Limb (tissue), 2 donors: Measurements from ENCODE around the gene GPATCH3.
A peak's percentile ranks its signal among the peaks of the same experiment; 100 is the strongest.
"Not testable (repeated sequence)": the region's sequence is repeated elsewhere in the genome, so short reads cannot be mapped to it uniquely, and the experiment has no call there.

Experiments used
- DNase-seq, 2 donors: peaks; one replicate each; pipeline ENCODE4 v3.0.0-alpha.2; 2016; ENCODE audit errors: extremely low spot score in 2 of 2

GPATCH3 gene

DNA sequence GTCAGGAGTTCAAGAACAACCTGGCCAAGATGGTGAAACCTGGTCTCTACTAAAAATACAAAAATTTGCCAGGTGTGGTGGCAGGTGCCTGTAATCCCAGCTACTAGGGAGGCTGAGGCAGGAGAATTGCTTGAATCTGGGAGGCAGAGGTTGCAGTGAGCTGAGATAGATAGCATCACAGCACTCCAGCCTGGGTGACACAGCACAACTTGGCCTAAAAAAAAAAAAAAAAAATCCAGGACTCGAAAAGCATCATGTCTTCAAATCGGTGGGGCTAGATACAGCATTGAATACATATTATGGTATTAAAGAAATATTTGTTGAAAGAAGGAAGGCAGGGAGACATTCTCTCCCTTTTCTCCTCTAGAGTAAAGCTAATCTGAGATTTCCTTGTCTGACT is 27.2 kb downstream of the GPATCH3 start:
- DNase-seq, result not testable (repeated sequence)

DNA sequence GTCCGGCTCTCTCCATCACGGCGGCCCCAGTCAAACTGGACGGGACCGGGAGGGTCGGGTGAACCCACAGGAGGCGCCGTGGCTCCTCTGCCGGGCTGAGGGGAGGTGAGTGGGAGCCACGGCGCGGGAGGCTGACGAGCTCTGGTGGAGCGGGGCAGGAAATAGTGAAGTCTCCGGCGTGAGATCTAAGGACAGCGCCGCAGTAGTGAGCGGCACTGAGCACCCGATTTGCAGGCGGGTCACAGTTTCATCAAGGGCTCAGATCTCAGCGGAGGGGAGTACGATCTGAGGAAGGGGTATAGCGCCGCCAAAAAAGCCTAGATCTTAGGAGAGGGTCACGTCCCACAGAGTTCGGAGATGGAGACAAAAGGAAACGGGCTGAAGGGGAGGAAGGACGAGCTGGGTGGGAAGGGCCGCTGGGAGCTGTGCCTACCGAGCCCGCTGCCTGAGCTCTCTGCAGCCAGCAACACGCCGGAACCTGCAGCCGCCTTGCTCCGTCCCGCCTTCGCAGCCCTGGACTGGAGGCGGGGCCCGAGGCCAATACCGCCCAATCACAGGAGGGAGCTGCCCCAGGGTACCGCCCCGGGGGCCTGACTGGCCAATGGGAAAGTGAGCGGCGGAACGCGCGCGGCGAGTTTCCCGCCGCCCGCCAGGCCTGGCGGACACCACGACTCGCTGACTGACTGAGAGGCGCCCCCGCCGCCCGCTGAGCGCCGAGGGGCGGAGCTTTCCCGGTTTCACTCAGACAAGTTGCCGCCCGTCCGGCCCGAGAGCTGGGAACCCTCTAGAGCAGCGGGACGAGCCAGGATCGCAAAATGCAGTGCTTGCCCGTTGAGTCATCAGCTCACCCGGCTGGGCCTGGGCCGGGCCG is 35.4 kb downstream of the GPATCH3 start:
- DNase-seq, result peak; percentile 98

DNA sequence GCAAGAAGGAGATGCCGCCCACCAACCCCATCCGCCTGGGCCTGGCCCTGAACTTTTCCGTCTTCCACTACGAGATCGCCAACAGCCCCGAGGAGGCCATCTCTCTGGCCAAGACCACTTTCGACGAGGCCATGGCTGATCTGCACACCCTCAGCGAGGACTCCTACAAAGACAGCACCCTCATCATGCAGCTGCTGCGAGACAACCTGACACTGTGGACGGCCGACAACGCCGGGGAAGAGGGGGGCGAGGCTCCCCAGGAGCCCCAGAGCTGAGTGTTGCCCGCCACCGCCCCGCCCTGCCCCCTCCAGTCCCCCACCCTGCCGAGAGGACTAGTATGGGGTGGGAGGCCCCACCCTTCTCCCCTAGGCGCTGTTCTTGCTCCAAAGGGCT is 36.6 kb downstream of the GPATCH3 start:
- no peak for DNase-seq

DNA sequence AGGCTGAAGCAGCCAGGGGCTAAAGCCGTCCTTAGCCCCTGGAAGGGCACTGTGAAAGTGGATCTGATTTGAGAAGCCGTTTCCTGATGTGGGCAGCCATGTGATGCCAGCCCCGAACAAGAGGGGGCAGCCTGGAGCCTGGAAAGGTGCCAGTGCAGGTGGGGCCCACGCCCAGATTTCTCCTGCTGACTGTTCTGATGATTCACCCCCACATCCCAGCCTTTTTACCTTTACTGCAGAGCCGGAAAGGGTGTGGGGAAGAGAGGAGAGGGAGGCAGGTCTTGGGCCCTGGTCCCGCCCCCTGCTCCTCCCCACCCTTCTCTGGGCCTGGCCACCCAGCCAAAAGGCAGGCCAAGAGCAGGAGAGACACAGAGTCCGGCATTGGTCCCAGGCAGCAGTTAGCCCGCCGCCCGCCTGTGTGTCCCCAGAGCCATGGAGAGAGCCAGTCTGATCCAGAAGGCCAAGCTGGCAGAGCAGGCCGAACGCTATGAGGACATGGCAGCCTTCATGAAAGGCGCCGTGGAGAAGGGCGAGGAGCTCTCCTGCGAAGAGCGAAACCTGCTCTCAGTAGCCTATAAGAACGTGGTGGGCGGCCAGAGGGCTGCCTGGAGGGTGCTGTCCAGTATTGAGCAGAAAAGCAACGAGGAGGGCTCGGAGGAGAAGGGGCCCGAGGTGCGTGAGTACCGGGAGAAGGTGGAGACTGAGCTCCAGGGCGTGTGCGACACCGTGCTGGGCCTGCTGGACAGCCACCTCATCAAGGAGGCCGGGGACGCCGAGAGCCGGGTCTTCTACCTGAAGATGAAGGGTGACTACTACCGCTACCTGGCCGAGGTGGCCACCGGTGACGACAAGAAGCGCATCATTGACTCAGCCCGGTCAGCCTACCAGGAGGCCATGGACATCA is 37.2 kb downstream of the GPATCH3 start, which contains the start of gene SFN:
TSS of gene SFN (plus strand) at position 369 of the 904 bp plus-strand sequence. CDS start at position 433, 64 bp downstream.
- peak in 1 of 2 donors; percentile 46 for DNase-seq

DNA sequence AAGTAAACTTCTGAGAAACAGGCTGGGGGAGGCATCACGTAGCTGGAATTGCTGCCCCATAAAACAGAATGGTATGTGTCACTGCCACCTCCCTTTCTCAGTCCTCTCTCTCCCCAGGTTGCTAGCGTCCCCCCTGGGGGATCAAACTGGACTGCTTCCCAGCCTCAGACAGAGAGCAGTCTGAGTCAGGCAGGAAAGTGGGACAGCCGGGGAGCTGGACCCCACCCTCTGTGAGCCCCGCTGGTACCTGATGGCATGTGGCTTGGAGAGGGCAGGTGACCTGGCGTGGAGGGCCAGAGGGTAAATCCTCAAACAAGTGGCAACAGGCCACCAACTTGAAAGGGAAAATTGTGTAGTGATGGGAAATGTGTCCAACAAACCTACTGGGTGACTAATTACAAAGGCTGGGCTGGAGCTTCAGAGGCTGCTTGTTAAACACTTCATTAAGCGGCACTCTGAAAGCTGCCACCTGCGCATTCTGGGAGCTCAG is 38.3 kb downstream of the GPATCH3 start:
- no peak for DNase-seq

DNA sequence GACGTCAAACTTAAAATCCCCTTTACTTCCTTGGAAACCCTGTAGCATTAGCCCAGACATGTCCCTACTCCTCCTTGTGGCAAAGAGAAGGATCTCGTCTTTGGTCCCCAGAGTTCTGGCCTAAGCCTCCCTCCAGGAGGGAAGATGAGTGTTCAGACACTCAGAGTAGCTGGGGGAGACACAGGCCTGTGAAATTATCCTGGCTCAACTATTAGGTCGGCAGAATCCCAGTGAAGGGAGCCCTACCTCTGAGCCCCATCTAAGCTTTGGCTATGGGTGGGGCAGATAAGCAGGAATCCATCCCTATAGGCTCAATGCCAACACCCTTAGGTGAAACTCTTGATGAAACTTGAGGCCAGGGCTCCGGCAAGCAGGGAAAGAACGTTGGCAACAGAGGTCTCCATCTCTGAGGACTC is 39.0 kb downstream of the GPATCH3 start:
- no peak for DNase-seq

DNA sequence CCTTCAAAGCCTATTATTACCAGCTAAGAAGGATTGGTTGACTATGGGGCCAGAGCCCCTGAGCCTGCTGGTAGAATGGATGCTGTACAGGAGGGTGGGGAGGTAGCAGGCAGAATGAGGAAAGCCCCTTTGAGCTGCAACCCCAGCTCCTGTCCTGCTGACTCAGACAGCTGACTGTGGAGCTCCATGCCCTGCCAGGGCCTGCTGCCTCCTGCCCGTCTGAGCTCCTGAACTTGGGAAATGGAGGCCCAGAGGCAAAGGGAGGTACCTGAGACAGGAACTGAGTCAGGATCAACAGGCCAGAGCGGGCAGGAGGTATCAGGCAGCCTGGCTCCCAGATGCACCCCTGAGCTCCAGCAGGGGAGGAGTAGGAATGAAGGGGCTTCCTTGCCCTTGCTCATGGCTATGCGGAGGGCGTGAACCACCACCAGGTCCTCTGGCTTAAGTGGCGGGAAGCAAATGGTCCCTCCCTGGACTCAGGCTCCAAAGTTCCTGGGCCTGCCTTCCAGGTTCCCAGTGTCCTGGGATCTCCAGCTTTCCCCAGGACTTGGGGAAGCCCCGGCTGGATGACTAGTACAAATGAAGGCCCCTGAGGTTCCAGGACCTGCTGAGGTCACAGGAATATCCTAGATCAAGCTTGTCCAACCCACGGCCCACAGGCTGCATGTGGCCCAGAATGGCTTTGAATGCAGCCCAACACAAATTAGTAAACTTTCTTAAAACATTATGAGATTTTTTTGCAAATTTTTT is 41.2 kb downstream of the GPATCH3 start:
- DNase-seq, result no peak

DNA sequence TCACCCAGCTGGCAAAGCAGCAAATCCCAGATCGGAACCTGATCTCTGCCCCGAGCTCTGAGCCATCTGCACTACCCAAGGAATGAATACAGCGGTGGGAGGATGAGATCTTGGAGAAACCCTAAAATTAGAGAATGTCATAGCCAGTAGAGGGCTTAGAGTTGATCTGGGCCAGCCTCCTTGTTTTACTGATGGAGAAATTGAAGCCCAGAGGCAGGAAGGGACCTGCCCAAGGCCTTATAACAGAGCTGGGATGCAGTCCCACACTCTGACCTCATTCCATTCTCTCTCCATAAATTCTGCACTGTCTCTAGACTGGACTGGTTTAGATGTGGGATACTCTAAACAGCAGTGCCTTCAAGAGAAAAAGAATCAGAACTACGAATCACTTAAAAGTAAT is 42.1 kb downstream of the GPATCH3 start:
- no peak for DNase-seq

DNA sequence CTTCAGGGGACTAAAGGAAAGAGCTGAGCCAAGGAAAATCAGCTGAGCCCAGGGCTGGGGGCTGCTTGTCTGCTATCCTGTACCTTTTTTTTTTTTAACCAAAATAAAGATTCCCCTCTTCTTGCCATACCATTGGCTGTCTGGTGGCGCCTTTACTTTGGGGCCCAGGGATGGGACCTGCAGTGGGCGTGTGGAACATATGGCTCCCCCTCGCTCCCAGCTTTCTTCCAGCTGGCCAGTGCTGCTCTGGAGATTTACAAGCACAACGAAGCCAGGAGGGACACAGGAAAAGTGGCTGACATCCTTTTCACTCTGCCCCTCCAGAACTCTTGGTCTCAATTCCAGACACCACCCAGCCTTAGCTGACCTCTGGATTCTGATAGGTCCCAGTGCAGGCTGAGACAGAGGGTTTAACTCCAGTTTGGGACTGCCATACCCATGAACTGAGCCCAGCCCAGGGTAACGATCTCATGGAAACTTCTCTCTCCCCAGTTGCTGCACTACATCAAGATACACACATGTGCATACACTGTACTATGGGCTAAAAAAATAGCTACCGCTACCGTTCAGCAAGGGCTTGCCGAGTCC is 42.7 kb downstream of the GPATCH3 start:
- DNase-seq, result no peak

DNA sequence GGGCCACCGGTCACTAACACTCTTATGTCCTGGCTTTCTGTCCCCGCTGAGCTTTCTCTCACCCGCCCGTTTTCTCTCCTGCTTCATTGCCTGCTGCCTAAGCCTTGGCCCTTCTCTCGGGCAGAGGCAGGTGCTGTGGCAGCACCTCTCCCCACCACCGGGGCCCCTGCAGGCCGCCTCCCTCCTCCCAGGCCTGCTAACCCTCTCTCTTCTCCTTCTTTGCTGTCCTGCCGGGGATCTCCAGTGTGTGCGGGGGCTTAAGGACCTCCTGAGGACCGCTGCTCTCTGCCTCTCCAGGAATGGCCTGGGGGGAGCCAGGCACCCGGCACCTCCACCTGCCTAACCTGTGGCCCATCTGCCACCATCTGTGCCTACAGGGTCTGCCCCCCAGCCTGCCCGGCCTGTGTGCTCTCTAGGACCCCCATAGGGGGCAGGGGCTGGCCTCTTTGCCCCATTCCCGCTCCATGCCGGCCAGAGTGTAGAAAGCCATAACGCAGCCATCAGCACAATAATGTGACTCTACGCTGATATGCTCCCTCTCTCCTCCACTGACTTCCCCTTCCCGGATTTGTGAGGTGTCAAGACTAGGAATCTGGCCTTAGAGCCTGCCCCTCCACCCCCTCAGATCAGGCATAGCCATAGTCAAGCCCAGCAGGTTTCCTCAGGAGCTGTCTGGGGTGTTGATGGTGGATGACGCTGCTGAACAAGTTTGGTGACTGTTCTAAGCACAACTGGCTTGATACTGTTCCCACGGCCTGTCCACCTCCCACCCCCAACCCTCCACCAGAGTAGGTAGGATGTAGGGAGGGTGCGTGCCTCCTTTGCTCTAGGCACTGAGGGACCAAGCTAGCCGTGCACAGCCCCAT is 43.4 kb downstream of the GPATCH3 start:
- no peak for DNase-seq

DNA sequence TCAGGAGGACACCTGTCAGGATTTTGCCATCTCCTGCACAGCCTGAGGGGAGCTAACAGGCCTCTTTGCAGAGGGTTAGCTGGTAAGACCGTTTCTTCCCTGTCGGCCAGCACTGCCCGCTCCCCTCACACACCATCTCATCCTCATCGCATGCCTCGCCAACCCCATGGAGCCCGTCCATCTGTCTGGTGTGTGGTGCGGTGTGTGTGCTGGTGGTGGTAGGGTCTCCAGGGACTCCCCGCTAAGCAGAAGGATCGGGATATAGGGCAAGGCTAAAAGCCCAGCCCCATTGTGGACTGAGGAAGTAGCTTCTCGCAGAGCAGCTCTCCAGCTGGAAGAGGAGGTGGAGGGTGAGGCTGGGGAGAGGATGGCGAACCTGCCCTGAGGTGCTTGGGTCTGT is 44.1 kb downstream of the GPATCH3 start:
- DNase-seq, result no peak

DNA sequence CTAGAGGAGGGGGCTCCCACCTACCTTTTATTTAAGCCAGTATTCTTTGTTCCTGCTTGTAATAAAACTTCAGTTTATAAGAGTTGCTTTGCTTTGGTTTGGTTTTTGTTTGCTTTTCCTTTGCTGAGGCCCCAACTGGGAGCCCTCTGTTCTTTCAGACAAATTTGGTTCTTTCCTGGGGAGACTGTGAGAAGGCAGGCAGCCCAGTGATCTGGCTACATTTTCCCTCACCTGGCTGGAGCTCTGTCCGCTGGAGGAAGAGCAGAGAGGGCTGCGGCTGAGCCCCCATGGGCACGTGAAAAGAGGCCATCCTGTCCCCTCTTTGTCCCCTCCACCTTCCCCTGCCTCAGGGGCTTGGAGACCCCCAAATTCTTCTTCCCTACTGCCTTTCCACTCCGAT is 44.6 kb downstream of the GPATCH3 start:
- DNase-seq, result no peak

DNA sequence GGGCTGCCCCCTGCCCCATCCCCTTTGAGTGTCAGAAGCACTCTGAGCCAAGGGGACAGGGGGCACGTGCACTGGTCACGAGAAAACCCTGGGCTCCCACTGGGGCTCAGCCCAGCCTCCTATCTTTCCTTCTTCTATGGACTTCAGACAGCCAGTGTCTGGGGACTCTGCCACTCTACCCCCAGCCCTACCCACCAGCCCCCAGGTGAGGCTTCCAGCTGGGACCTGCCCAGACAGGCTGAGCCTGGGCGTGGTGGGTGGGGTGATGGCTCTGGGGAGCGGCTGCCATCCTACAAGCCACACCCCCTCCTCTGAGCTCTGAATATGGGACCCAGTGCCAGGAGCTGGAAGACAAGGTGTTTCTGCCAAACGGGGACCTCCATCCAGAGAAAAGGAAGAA is 45.4 kb downstream of the GPATCH3 start:
- DNase-seq, result no peak

DNA sequence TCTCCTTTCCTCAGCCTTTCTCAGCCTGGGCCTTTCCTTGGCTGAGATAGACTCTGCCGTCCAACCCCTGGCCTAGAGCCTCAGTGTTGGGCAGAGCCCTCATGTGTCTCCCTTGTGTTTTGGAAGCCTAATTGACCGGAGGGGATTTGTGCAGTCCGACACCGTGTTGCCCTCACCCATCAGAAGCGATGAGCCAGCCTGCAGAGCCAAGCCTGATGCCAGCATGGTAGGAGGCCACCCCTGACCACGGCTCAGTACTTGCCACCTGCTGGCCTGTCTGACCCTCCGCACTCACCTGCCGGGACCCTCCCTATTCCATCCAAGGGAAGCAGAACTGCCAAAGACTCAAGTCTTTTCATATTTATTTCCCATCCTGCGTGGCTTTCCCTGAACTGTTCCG is 46.7 kb downstream of the GPATCH3 start:
- DNase-seq, result no peak

DNA sequence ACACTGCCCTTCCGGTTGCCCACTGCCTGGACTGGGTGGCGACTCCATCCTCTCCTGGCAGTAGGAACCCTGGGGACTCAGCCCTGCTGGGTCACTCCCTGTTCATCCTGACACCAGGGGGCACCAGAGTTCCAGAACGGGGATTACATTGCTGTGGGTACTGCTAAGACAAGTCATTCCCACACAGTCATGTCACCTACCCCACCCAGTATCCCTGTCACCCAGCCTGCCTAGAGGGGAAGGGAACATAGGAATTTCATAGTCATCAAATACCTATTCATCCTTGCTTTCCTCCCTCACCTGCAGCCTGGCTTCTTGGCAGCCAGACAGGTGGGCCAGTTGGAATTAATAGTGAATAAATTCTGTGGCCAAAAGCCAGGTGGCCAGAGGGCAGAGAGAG is 47.1 kb downstream of the GPATCH3 start:
- DNase-seq, result peak in 1 of 2 donors; percentile 72

DNA sequence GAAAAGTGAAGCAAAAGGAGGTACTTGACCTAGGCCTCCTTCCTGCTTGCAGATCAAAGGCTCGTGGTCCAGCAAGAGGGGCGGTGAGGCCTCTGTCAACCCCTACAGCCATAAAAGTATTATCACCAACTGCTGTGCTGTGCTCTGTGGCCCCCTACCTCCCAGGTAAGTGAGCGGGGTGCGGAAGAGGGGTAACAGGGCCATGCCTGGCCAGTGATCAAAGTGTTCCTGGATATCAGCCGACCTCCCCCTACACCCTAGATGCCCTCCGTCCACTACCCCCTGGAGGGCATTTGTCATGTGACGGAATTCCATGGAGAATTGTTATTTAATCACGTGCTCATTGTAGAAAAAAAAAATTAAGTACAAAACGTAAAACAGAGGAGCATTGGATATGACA is 47.6 kb downstream of the GPATCH3 start:
- DNase-seq, result no peak

DNA sequence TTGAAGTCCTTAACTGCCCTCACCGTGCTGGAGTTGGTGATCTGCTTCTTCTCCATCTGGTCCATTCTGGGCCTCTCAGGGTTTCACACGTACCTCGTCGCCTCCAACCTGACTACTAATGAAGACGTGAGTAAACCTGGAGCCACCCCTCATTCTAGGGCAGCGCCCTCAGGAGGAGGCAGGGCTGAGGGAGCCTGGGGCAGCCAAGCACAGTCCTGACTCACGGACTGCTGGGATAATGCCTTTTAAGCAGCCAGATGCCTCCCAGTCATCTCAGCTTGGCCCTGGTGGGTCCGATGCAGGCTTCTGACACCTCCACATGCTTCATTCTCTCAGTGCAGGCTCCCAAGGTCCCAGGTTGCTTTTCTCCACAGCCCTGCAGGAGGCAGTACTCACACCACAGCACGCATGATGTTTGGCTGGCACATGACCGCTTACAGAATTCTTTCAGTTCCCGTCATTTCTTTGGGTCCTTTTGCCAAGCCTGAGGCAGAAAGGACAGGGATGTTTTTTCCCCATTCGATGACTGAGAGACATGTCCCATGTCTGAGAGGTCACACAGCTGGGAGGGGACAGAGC is 49.1 kb downstream of the GPATCH3 start:
- DNase-seq, result no peak

DNA sequence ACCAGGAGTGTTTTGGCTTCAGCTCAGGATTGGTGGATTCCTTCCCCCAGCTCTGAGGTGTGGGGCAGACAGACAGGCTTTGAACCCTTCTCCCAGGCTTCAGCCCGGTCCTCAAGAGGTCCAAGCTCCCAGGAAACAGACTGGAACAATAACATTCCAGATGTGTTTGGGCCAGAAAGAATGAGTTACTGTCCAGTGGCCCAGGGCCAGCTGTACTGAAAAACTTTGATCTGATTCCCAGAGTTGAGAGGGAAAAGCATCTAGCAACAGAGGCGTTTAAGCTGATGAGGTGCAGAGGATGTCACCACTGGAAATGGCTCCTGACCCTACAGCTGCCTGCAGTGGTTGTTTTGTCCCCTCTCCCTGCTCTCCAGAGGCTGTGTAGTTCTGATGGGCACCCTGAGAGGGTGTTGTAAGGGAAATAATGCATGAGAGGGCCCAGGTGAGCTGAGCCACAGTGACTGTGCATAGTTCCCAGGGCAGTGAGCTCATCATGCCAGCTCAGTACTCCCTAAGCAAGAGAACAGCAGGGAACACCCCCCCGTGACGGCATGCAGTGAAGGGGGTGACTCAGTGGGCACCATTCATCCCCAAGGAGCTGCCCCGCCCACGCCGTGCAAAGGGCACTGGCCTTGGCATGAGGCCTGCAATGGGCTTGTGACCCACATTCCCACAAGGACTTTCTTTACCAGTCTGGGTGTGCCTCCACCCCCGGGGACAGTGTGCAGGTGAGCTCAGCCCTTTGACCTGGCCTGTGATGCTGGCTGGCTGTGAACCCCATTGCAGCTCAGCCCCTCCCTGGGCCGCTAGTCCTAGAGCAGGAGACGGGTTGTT is 51.1 kb downstream of the GPATCH3 start:
- DNase-seq, result no peak

DNA sequence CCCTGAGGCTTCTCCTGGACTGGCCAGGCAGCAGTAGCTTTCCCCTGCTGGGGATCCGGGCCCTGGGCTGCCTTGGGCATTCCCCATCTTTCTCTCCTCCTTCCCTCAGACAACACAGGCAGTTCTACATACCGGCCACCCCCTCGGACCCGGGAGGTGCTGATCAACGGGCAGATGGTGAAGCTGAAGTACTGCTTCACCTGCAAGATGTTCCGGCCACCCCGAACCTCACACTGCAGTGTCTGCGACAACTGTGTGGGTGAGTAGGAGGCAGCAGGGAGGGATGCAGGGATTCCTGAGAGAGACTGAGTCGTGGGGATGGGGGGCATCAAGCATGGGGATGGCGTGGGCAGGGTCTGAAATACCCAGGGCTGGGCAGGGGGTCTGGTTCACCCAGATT is 51.8 kb downstream of the GPATCH3 start:
- no peak for DNase-seq
